A673 (cell line): Measurements from ENCODE around the gene CD276. TPM values are rescaled to one million over a fixed set of nuclear protein-coding genes. Genes with fewer than 3 reads are reported as not detected.

Source experiments
- BruUV-seq: library from RNA; stranded (reverse); fragments of 400-500 nt; replicated peaks from 2 replicates; lab custom pipeline; 2021; lab: Mats Ljungman, UMichigan
- CTCF ChIA-PET: fragments of 300-600 bp; sonication (Branson Sonifier 250); formaldehyde crosslinking; loops from one replicate; lab custom pipeline; 2022; ENCODE audit warnings: antibody characterized with exemption; lab: Charles Lee
- POLR2A ChIA-PET: fragments of 300-600 bp; sonication (Branson Sonifier 250); formaldehyde crosslinking; loops from one replicate; lab custom pipeline; 2022; ENCODE audit warnings: antibody characterized with exemption; ENCODE audit not compliant: low non-redundant PET; lab: Charles Lee
- DNase-seq: peaks from one replicate; pipeline ENCODE4 v3.0.0-alpha.2; 2015; ENCODE audit warnings: low spot score
- H3K27ac ChIP-seq: fragments of 200-600 bp; sonication (generic); 2 replicates; pipeline ENCODE4 v1.5.1; 2016; ENCODE audit warnings: mixed run types, low read depth, mild to moderate bottlenecking, mixed read lengths, antibody characterized with exemption, low read length; ENCODE audit not compliant: poor library complexity, severe bottlenecking
- H3K27me3 ChIP-seq: fragments of 200-600 bp; sonication (generic); replicated peaks from 2 replicates; pipeline ENCODE4 v1.6.1; 2017; ENCODE audit warnings: mixed run types, low read depth, mild to moderate bottlenecking, mixed read lengths, antibody characterized with exemption, low read length; ENCODE audit not compliant: insufficient read depth, poor library complexity
- H3K36me3 ChIP-seq: fragments of 200-600 bp; sonication (generic); 2 replicates; pipeline ENCODE4 v1.6.1; 2016; ENCODE audit warnings: mixed run types, mild to moderate bottlenecking, mixed read lengths, antibody characterized with exemption, low read length; ENCODE audit not compliant: insufficient read depth, poor library complexity, severe bottlenecking
- H3K4me1 ChIP-seq: fragments of 200-600 bp; sonication (generic); 2 replicates; pipeline ENCODE4 v1.6.1; 2017; ENCODE audit warnings: mixed run types, mild to moderate bottlenecking, mixed read lengths, antibody characterized with exemption, low read length; ENCODE audit not compliant: insufficient read depth, poor library complexity, severe bottlenecking
- H3K4me3 ChIP-seq: fragments of 200-600 bp; sonication (generic); 2 replicates; pipeline ENCODE4 v1.5.1; 2016; ENCODE audit warnings: low read depth, mixed run types, mild to moderate bottlenecking, mixed read lengths, low read length; ENCODE audit not compliant: poor library complexity, severe bottlenecking
- H3K9me3 ChIP-seq: fragments of 200-600 bp; sonication (generic); 2 replicates; pipeline ENCODE4 v1.6.1; 2016; ENCODE audit warnings: mixed run types, low read depth, mild to moderate bottlenecking, mixed read lengths, antibody characterized with exemption, low read length; ENCODE audit not compliant: poor library complexity, severe bottlenecking
- CTCF ChIP-seq: fragments of 300-800, 200-600 bp; sonication (generic); conservative IDR thresholded peaks from 2 replicates; pipeline ENCODE4 v1.5.1; 2017; ENCODE audit warnings: low read depth, mild to moderate bottlenecking, antibody characterized with exemption, low read length, moderate library complexity, mixed read lengths
- EZH2 ChIP-seq: fragments of 200-600 bp; sonication (generic); IDR thresholded peaks from 2 replicates; pipeline ENCODE4 v1.6.1; 2017; ENCODE audit warnings: borderline replicate concordance, low read depth, mild to moderate bottlenecking, mixed read lengths, antibody characterized with exemption, low read length; ENCODE audit not compliant: poor library complexity, severe bottlenecking
- intact Hi-C: fragments of 100-400 bp; cut with micrococcal nuclease; formaldehyde crosslinking; loops from one replicate; pipeline ENCODE4 v1.10.0; 2022; ENCODE audit not compliant: unreplicated experiment
- total RNA-seq: library from RNA; stranded (reverse); gene quantifications from 2 replicates; pipeline ENCODE4 v1.2.3, GENCODE V29; 2021

CD276 gene
- total RNA-seq, 1 experiment from 2014 or later = 71.4 TPM

- BruUV-seq = no TSS peak
- no peak for TF ChIP-seq CTCF
- TF ChIP-seq EZH2 = no peak
- POLR2A ChIA-PET = no interaction called here
- Histone ChIP-seq H3K9me3 (no peaks in the 10 kb centered on the region), H3K4me1 (no peaks in the 10 kb centered on the region), H3K4me3 (no peak overlapping the region), H3K27me3 (no peaks in the 10 kb centered on the region), H3K27ac (no peak overlapping the region), H3K36me3 (no peaks in the 10 kb centered on the region)
- intact Hi-C loops = no loop called here
- DNase-seq = no peak
- CTCF ChIA-PET = no interaction called here
Measured at GRCh38 chr15:73746261-73746660, 62.1 kb downstream of the CD276 start.

GRCh38 chr15:73746883-73747282 lies 62.7 kb downstream of the CD276 start:
- TF ChIP-seq CTCF (no peak), EZH2 (no peak)
- POLR2A ChIA-PET = no interaction called here
- Histone ChIP-seq H3K4me3 (no peak overlapping the region), H3K4me1 (no peaks in the 10 kb centered on the region), H3K27me3 (no peaks in the 10 kb centered on the region), H3K9me3 (no peaks in the 10 kb centered on the region), H3K36me3 (no peaks in the 10 kb centered on the region), H3K27ac (no peak overlapping the region)
- DNase-seq = no peak
- intact Hi-C loops = no loop called here
- no TSS peak for BruUV-seq
- CTCF ChIA-PET = no interaction called here

GRCh38 chr15:73747847-73748590 lies 63.8 kb downstream of the CD276 start:
- DNase-seq = no peak
- no peak overlapping the region for H3K4me3 ChIP-seq
- H3K9me3 ChIP-seq = no peaks in the 10 kb centered on the region
- no peak overlapping the region for H3K27ac ChIP-seq
- no TSS peak for BruUV-seq
- intact Hi-C loops = no loop called here
- no peaks in the 10 kb centered on the region for H3K4me1 ChIP-seq
- TF ChIP-seq CTCF (no peak), EZH2 (no peak)
- peaks cover 9% of the 10 kb centered on the region for H3K27me3 ChIP-seq
- ChIA-PET CTCF (no interaction called here), POLR2A (no interaction called here)
- no peaks in the 10 kb centered on the region for H3K36me3 ChIP-seq
